OCI-LY1 (cell line): ENCODE results near the gene C1QB.

Source experiments
- EZH2 ChIP-seq: fragments of 200-600 bp; sonication (generic), shearing (Covaris generic); IDR thresholded peaks from 2 replicates; pipeline ENCODE4 v1.8.0; 2017; ENCODE audit warnings: borderline replicate concordance, mixed run types, mild to moderate bottlenecking, antibody characterized with exemption, low read length, moderate library complexity, mixed read lengths
- TF ChIP-seq, protein P1 (sequence below): fragments of 200-600 bp; sonication (generic), shearing (Covaris generic); IDR thresholded peaks from 2 replicates; pipeline ENCODE4 v1.5.1; 2017; ENCODE audit warnings: mild to moderate bottlenecking, antibody characterized with exemption, low read length, moderate library complexity, mixed read lengths

GRCh38 chr1:22689505-22689904 lies 36.5 kb downstream of the C1QB start:
- TF ChIP-seq, protein P1, sequence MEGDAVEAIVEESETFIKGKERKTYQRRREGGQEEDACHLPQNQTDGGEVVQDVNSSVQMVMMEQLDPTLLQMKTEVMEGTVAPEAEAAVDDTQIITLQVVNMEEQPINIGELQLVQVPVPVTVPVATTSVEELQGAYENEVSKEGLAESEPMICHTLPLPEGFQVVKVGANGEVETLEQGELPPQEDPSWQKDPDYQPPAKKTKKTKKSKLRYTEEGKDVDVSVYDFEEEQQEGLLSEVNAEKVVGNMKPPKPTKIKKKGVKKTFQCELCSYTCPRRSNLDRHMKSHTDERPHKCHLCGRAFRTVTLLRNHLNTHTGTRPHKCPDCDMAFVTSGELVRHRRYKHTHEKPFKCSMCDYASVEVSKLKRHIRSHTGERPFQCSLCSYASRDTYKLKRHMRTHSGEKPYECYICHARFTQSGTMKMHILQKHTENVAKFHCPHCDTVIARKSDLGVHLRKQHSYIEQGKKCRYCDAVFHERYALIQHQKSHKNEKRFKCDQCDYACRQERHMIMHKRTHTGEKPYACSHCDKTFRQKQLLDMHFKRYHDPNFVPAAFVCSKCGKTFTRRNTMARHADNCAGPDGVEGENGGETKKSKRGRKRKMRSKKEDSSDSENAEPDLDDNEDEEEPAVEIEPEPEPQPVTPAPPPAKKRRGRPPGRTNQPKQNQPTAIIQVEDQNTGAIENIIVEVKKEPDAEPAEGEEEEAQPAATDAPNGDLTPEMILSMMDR: no peak
- TF ChIP-seq EZH2: no peak
